K562 (cell line): ENCODE data around the gene SHLD1. TPM values are rescaled to one million over a fixed set of nuclear protein-coding genes. Genes with fewer than 3 reads are reported as not detected.
A peak's percentile ranks its signal among the peaks of the same experiment; 100 is the strongest.

ENCODE experiments used
- ATAC-seq: fragments of 200-7000 bp; cut with Tn5 transposase; 3 replicates; pipeline ENCODE4 v1.9.1; 2020; ENCODE audit warnings: moderate library complexity
- BruUV-seq: library from RNA; stranded (reverse); fragments of 400-500 nt; replicated peaks from 2 replicates; lab custom pipeline; 2021; lab: Mats Ljungman, UMichigan
- CTCF ChIA-PET: fragments of 300-600 bp; formaldehyde crosslinking; extraction: SDS; loops from one replicate; lab custom pipeline; 2021; ENCODE audit warnings: low intra/inter-chr PET ratio; lab: Yijun Ruan, JAX
- POLR2A ChIA-PET: fragments of 300-600, 350-650 bp; sonication (Branson Sonifier 250); formaldehyde crosslinking; extraction: SDS; loops from one replicate; lab custom pipeline; 2021; ENCODE audit warnings: antibody characterized with exemption, inconsistent platforms; lab: Yijun Ruan, JAX
- DNase-seq, 4 experiments: peaks; one replicate each; pipeline versions ENCODE4 v3.0.0 to v3.0.0-alpha.2; 2011 to 2018; ENCODE audit warnings: low spot score in 3 of 4, mixed read lengths in 3 of 4; ENCODE audit errors: extremely low read depth in 1 of 4
- FAIRE-seq: peaks from 2 replicates; lab custom pipeline; 2011; peaks lifted over from hg19 to GRCh38; lab: Jason Lieb, UNC
- H2AFZ ChIP-seq: 2 replicates; pipeline ENCODE4 v1.6.0; 2011; ENCODE audit warnings: low read depth, low read length, control low read depth, inconsistent platforms
- H3K27ac ChIP-seq: fragments of 200-600 bp; 3 replicates; pipeline ENCODE4 v1.8.0; 2011; ENCODE audit warnings: low read depth, mild to moderate bottlenecking, control low read depth, inconsistent platforms, low read length, moderate library complexity, mixed read lengths; ENCODE audit errors: extremely low read depth
- H3K27me3 ChIP-seq, 2 experiments: fragments of 300-600 bp in 1 of 2; 2 replicates in 1 of 2; 3 replicates in 1 of 2; pipeline versions ENCODE4 v1.6.0 to v1.8.0; 2011; ENCODE audit warnings: inconsistent platforms in 2 of 2, low read length in 2 of 2, mild to moderate bottlenecking in 1 of 2, mixed read lengths in 1 of 2, moderate library complexity in 1 of 2; ENCODE audit not compliant: control insufficient read depth in 2 of 2, insufficient read depth in 2 of 2
- H3K36me3 ChIP-seq: fragments of 300-600 bp; 3 replicates; pipeline ENCODE4 v1.8.0; 2011; ENCODE audit warnings: mild to moderate bottlenecking, low read length, inconsistent platforms; ENCODE audit not compliant: control insufficient read depth, insufficient read depth
- H3K4me1 ChIP-seq, 2 experiments: fragments of 200-600 bp in 1 of 2; replicated peaks in 1 of 2; 2 replicates in 1 of 2; 3 replicates in 1 of 2; pipeline versions ENCODE4 v1.5.1 to v1.8.0; 2011; ENCODE audit warnings: inconsistent platforms in 2 of 2, low read length in 2 of 2, mild to moderate bottlenecking in 1 of 2, mixed read lengths in 1 of 2, moderate library complexity in 1 of 2; ENCODE audit not compliant: control insufficient read depth in 2 of 2, insufficient read depth in 2 of 2
- H3K4me2 ChIP-seq: 2 replicates; pipeline ENCODE4 v1.6.1; 2011; ENCODE audit warnings: low read length, control low read depth, inconsistent platforms, mixed read lengths; ENCODE audit not compliant: insufficient read depth
- H3K4me3 ChIP-seq: fragments of 200-600 bp; sonication (generic), shearing (Covaris generic); 2 replicates; pipeline ENCODE4 v1.5.1; 2016; ENCODE audit warnings: control low read depth, inconsistent platforms
- H3K79me2 ChIP-seq: fragments of 200-600 bp; 3 replicates; pipeline ENCODE4 v1.8.0; 2011; ENCODE audit warnings: low read length, inconsistent platforms; ENCODE audit not compliant: control insufficient read depth, insufficient read depth
- H3K9ac ChIP-seq, 2 experiments: 2 replicates each; pipeline versions ENCODE4 v1.6.0 to v1.6.1; 2011; ENCODE audit warnings: low read depth in 2 of 2, low read length in 2 of 2, control low read depth in 1 of 2, inconsistent platforms in 1 of 2, mild to moderate bottlenecking in 1 of 2, mixed read lengths in 1 of 2; ENCODE audit not compliant: insufficient read depth in 1 of 2
- H3K9me1 ChIP-seq: one replicate; pipeline ENCODE4 v1.6.0; 2011; ENCODE audit warnings: inconsistent platforms, mild to moderate bottlenecking, low read length, moderate library complexity; ENCODE audit not compliant: control insufficient read depth, insufficient read depth
- H3K9me3 ChIP-seq: replicated peaks from 2 replicates; pipeline ENCODE4 v1.5.1; 2011; ENCODE audit warnings: low read depth, low read length, inconsistent platforms; ENCODE audit not compliant: control insufficient read depth, insufficient read depth
- H4K20me1 ChIP-seq: replicated peaks from 2 replicates; pipeline ENCODE4 v1.6.1; 2011; ENCODE audit warnings: low read length, inconsistent platforms, mixed read lengths; ENCODE audit not compliant: control insufficient read depth, insufficient read depth
- MEIS2 ChIP-seq: fragments of 450-650 bp; IDR thresholded peaks from 2 replicates; pipeline ENCODE4 v1.6.1; 2014; ENCODE audit warnings: mild to moderate bottlenecking; ENCODE audit not compliant: partially characterized antibody
- ZC3H4 ChIP-seq: sonication (generic); formaldehyde crosslinking; IDR thresholded peaks from 2 replicates; pipeline ENCODE4 v1.9.0; 2021; ENCODE audit warnings: missing genetic modification reagents, borderline replicate concordance
- WGBS: fragments of 100-300 bp; shearing (Covaris generic); methylation state at CpG from one replicate; pipeline ENCODE4 v1.1.6; 2016; ENCODE audit warnings: low coverage, mixed read lengths; ENCODE audit not compliant: insufficient coverage; ENCODE audit errors: missing lambda C conversion rate; 5-methylcytosine and 5-hydroxymethylcytosine counted together
- in situ Hi-C: fragments of 300-500 bp; cut with MboI; formaldehyde crosslinking; loops from 4 replicates; pipeline ENCODE4 v1.15.0; 2018; ENCODE audit warnings: inconsistent platforms, mixed read lengths
- intact Hi-C: fragments of 100-400 bp; cut with micrococcal nuclease; formaldehyde crosslinking; loops from 2 replicates; pipeline ENCODE4 v1.14.2; 2022
- polyA plus RNA-seq, 8 experiments: library from polyadenylated mRNA; depleted of rRNA in 4 of 8; stranded (reverse) in 5 of 8; unstranded in 3 of 8; fragments of >200 nt; fragmentation: Nextera tagmentation in 2 of 8; fragmentation: Illumina TruSeq in 1 of 8; extraction: Ambion mirVana in 2 of 8; extraction: Trizol in 1 of 8; gene quantifications; 2 replicates each; pipeline versions ENCODE4 v1.2.1 to v1.2.3, GENCODE V29; 2011 to 2014; ENCODE audit warnings: inconsistent platforms in 1 of 8, missing spikeins in 1 of 8
- total RNA-seq, 7 experiments: library from RNA; depleted of rRNA in 6 of 7; stranded (reverse); fragments of >200 nt in 6 of 7; fragmentation: Illumina TruSeq in 2 of 7; extraction: Trizol in 2 of 7; gene quantifications; 2 replicates each; pipeline versions ENCODE4 v1.2.1 to v1.2.3, GENCODE V29; 2011 to 2021; ENCODE audit warnings: low replicate concordance in 1 of 7
- TF ChIP-seq, protein P1 (sequence below), 2 experiments: IDR thresholded peaks in 1 of 2; conservative IDR thresholded peaks in 1 of 2; 2 replicates each; pipeline ENCODE4 v1.6.1; 2016; ENCODE audit warnings: low read depth in 2 of 2, mild to moderate bottlenecking in 1 of 2, missing compliant biosample characterization in 1 of 2, missing genetic modification characterization in 1 of 2, moderate library complexity in 1 of 2
- TF ChIP-seq, protein P2 (sequence below), 2 experiments: fragments of 450-650 bp; conservative IDR thresholded peaks; 2 replicates each; pipeline ENCODE4 v1.6.1; 2017; ENCODE audit warnings: mild to moderate bottlenecking in 2 of 2, moderate library complexity in 2 of 2
- TF ChIP-seq, protein P3 (sequence below): fragments of 450-650 bp; formaldehyde crosslinking; IDR thresholded peaks from 2 replicates; pipeline ENCODE4 v1.4.0; 2020; ENCODE audit warnings: mild to moderate bottlenecking
- TF ChIP-seq, protein P4 (sequence below): fragments of 450-650 bp; IDR thresholded peaks from 2 replicates; pipeline ENCODE4 v1.6.1; 2017; ENCODE audit warnings: antibody characterized with exemption
- TF ChIP-seq, protein P5 (sequence below): fragments of 150-350 bp; conservative IDR thresholded peaks from 2 replicates; pipeline ENCODE4 v1.6.1; 2014; ENCODE audit warnings: low read length

Gene SHLD1
- total and polyA plus RNA-seq, 9 of the 15 experiments (the other 6 are each of a cell fraction or from before 2014, with no cell fraction given), result 3.7 to 21.6 (median 8.2) TPM

DNA sequence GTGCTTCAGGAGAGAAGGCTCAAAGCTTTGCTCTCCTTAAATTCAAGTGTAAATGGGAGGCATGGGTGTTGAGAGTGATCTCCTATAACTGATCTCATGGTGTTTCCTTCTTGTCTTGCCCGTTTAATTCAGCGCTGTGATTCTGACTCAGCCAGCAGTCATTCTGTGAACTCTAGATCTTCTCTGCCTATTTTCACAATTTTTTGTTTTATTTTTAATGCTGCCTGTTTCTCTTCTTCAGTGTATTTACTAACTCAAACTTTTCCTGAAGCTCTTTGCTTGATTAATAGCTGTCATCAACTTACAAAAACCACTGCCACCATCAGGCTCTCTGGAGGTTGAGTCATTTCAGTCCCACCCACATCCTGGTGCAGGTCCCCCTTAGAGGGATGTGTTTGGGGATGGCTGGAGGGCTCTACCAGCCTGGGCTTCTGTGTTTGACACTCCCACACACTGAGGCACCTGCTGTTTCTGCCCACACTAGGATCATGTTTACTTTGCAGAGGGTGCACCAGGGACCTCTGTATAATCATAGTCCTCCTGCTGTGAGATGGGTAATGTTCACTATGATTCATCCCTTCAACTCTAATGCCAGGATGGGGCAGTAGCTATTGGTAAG lies 94.0 kb downstream of the SHLD1 start:
- ChIA-PET CTCF (no interaction called here), POLR2A (no interaction called here)
- Histone ChIP-seq H2AFZ (no peak overlapping the region), H3K79me2 (no peaks in the 10 kb centered on the region), H3K27ac (no peak overlapping the region), H3K4me3 (no peak overlapping the region), H3K4me1 (no peaks in the 10 kb centered on the region; a peak in 2 of 5 replicates), H3K36me3 (no peaks in the 10 kb centered on the region), H3K9me1 (no peaks in the 10 kb centered on the region), H3K4me2 (no peak overlapping the region), H3K9ac (no peak overlapping the region), H3K27me3 (no peaks in the 10 kb centered on the region), H3K9me3 (no peaks in the 10 kb centered on the region), H4K20me1 (0 out of 2 replicates have a peak, but pooled peaks cover 3% of the 10 kb centered on the region)
- intact Hi-C loops, result no loop called here
- TF ChIP-seq, protein P1, sequence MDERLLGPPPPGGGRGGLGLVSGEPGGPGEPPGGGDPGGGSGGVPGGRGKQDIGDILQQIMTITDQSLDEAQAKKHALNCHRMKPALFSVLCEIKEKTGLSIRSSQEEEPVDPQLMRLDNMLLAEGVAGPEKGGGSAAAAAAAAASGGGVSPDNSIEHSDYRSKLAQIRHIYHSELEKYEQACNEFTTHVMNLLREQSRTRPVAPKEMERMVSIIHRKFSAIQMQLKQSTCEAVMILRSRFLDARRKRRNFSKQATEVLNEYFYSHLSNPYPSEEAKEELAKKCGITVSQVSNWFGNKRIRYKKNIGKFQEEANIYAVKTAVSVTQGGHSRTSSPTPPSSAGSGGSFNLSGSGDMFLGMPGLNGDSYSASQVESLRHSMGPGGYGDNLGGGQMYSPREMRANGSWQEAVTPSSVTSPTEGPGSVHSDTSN (CRISPR knock-in tag; IDR thresholded peaks at IDR 0.05; ENCODE audit: low read depth), result no peak
- TF ChIP-seq, protein P1 (tag; conservative IDR thresholded peaks at IDR 0.05; ENCODE audit: low read depth), result peak; percentile 75
- TF ChIP-seq, protein P2, sequence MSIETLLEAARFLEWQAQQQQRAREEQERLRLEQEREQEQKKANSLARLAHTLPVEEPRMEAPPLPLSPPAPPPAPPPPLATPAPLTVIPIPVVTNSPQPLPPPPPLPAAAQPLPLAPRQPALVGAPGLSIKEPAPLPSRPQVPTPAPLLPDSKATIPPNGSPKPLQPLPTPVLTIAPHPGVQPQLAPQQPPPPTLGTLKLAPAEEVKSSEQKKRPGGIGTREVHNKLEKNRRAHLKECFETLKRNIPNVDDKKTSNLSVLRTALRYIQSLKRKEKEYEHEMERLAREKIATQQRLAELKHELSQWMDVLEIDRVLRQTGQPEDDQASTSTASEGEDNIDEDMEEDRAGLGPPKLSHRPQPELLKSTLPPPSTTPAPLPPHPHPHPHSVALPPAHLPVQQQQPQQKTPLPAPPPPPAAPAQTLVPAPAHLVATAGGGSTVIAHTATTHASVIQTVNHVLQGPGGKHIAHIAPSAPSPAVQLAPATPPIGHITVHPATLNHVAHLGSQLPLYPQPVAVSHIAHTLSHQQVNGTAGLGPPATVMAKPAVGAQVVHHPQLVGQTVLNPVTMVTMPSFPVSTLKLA (conservative IDR thresholded peaks at IDR 0.05), result no peak
- TF ChIP-seq ZC3H4 (CRISPR knock-in tag), result no peak
- TF ChIP-seq, protein P3, sequence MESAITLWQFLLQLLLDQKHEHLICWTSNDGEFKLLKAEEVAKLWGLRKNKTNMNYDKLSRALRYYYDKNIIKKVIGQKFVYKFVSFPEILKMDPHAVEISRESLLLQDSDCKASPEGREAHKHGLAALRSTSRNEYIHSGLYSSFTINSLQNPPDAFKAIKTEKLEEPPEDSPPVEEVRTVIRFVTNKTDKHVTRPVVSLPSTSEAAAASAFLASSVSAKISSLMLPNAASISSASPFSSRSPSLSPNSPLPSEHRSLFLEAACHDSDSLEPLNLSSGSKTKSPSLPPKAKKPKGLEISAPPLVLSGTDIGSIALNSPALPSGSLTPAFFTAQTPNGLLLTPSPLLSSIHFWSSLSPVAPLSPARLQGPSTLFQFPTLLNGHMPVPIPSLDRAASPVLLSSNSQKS, result no peak
- TF ChIP-seq, protein P4, sequence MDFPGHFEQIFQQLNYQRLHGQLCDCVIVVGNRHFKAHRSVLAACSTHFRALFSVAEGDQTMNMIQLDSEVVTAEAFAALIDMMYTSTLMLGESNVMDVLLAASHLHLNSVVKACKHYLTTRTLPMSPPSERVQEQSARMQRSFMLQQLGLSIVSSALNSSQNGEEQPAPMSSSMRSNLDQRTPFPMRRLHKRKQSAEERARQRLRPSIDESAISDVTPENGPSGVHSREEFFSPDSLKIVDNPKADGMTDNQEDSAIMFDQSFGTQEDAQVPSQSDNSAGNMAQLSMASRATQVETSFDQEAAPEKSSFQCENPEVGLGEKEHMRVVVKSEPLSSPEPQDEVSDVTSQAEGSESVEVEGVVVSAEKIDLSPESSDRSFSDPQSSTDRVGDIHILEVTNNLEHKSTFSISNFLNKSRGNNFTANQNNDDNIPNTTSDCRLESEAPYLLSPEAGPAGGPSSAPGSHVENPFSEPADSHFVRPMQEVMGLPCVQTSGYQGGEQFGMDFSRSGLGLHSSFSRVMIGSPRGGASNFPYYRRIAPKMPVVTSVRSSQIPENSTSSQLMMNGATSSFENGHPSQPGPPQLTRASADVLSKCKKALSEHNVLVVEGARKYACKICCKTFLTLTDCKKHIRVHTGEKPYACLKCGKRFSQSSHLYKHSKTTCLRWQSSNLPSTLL, result no peak
- TF ChIP-seq, protein P5, sequence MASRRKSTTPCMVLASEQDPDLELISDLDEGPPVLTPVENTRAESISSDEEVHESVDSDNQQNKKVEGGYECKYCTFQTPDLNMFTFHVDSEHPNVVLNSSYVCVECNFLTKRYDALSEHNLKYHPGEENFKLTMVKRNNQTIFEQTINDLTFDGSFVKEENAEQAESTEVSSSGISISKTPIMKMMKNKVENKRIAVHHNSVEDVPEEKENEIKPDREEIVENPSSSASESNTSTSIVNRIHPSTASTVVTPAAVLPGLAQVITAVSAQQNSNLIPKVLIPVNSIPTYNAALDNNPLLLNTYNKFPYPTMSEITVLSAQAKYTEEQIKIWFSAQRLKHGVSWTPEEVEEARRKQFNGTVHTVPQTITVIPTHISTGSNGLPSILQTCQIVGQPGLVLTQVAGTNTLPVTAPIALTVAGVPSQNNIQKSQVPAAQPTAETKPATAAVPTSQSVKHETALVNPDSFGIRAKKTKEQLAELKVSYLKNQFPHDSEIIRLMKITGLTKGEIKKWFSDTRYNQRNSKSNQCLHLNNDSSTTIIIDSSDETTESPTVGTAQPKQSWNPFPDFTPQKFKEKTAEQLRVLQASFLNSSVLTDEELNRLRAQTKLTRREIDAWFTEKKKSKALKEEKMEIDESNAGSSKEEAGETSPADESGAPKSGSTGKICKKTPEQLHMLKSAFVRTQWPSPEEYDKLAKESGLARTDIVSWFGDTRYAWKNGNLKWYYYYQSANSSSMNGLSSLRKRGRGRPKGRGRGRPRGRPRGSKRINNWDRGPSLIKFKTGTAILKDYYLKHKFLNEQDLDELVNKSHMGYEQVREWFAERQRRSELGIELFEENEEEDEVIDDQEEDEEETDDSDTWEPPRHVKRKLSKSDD, result no peak
- peak; percentile 70 for TF ChIP-seq MEIS2
- ATAC-seq (no peak), DNase-seq (peak in 1 of 4 experiments; percentile 13), FAIRE-seq (no peak)
- no TSS peak for BruUV-seq
- in situ Hi-C loops, result no loop called here
- 7% methylated on average over 2 of the region's 2 CpGs for WGBS
